Calu3 (cell line): ENCODE data around the gene ARID3B. TPM values are rescaled to one million over a fixed set of nuclear protein-coding genes. Genes with fewer than 3 reads are reported as not detected.
"Not testable (repeated sequence)": the region's sequence is repeated elsewhere in the genome, so short reads cannot be mapped to it uniquely, and the experiment has no call there.

Experiments
- BruUV-seq: library from RNA; stranded (reverse); fragments of 400-500 nt; replicated peaks from 2 replicates; lab custom pipeline; 2021; lab: Mats Ljungman, UMichigan
- CTCF ChIA-PET: fragments of 300-600 bp; sonication (Branson Sonifier 250); formaldehyde crosslinking; loops from one replicate; lab custom pipeline; 2022; ENCODE audit warnings: antibody characterized with exemption; lab: Charles Lee
- DNase-seq: peaks from one replicate; pipeline ENCODE4 v3.0.0; 2022
- H3K27ac Mint-ChIP-seq: one replicate; pipeline ENCODE4 v1.8.0; 2022; ENCODE audit warnings: mixed read lengths; ENCODE audit not compliant: unreplicated experiment
- H3K27me3 Mint-ChIP-seq: one replicate; pipeline ENCODE4 v1.8.0; 2022; ENCODE audit warnings: mixed read lengths; ENCODE audit not compliant: unreplicated experiment
- H3K36me3 Mint-ChIP-seq: one replicate; pipeline ENCODE4 v1.8.0; 2022; ENCODE audit warnings: mild to moderate bottlenecking, moderate library complexity, mixed read lengths; ENCODE audit not compliant: insufficient read depth, unreplicated experiment
- H3K4me1 Mint-ChIP-seq: one replicate; pipeline ENCODE4 v1.8.0; 2022; ENCODE audit warnings: mild to moderate bottlenecking, low read depth, mixed read lengths; ENCODE audit not compliant: unreplicated experiment
- H3K4me3 Mint-ChIP-seq: one replicate; pipeline ENCODE4 v1.8.0; 2022; ENCODE audit warnings: mild to moderate bottlenecking, low read depth, moderate library complexity, mixed read lengths; ENCODE audit not compliant: unreplicated experiment
- H3K9me3 Mint-ChIP-seq: one replicate; pipeline ENCODE4 v1.8.0; 2022; ENCODE audit warnings: low read depth, mixed read lengths; ENCODE audit not compliant: unreplicated experiment
- intact Hi-C: fragments of 100-400 bp; cut with micrococcal nuclease; formaldehyde crosslinking; loops from one replicate; pipeline ENCODE4 v1.10.0; 2022; ENCODE audit not compliant: unreplicated experiment
- total RNA-seq: library from RNA; stranded (reverse); gene quantifications from 2 replicates; pipeline ENCODE4 v1.2.3, GENCODE V29; 2022
- TF ChIP-seq, protein P1 (sequence below): fragments of 200-600 bp; IDR thresholded peaks from one replicate; pipeline ENCODE4 v1.8.0; 2022; ENCODE audit warnings: antibody characterized with exemption; ENCODE audit not compliant: unreplicated experiment

ARID3B gene
- total RNA-seq, 1 experiment from 2014 or later, result 10.6 TPM

DNA sequence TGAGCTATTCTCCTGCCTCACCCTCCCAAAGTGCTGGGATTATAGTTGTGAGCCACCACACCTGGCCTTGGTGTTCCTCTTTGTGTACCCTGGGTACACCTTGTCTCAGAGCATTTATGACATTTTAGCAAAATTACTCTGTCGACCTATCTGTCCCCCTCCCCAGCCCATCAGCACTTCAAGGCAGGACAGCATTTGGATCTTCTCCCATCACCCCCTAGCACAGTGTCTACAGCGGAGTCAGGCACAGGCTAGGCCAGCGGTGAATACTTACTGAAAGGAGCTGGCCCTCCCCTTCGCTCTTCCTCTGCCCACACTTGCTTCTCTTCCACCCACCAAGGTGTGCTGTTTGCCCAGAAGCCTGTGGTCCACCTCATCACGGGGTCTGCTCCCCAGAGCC is 54.3 kb downstream of the ARID3B start:
- no TSS peak for BruUV-seq
- TF ChIP-seq, protein P1, sequence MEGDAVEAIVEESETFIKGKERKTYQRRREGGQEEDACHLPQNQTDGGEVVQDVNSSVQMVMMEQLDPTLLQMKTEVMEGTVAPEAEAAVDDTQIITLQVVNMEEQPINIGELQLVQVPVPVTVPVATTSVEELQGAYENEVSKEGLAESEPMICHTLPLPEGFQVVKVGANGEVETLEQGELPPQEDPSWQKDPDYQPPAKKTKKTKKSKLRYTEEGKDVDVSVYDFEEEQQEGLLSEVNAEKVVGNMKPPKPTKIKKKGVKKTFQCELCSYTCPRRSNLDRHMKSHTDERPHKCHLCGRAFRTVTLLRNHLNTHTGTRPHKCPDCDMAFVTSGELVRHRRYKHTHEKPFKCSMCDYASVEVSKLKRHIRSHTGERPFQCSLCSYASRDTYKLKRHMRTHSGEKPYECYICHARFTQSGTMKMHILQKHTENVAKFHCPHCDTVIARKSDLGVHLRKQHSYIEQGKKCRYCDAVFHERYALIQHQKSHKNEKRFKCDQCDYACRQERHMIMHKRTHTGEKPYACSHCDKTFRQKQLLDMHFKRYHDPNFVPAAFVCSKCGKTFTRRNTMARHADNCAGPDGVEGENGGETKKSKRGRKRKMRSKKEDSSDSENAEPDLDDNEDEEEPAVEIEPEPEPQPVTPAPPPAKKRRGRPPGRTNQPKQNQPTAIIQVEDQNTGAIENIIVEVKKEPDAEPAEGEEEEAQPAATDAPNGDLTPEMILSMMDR, result no peak
- H3K36me3 Mint-ChIP-seq, result peaks cover 7% of the 10 kb centered on the region
- no peaks in the 10 kb centered on the region for H3K9me3 Mint-ChIP-seq
- DNase-seq, result no peak
- no peak overlapping the region for H3K27ac Mint-ChIP-seq
- H3K4me3 Mint-ChIP-seq, result no peak overlapping the region
- no peaks in the 10 kb centered on the region for H3K27me3 Mint-ChIP-seq
- no peaks in the 10 kb centered on the region for H3K4me1 Mint-ChIP-seq
- CTCF ChIA-PET, result no interaction called here
- intact Hi-C loops, result no loop called here

DNA sequence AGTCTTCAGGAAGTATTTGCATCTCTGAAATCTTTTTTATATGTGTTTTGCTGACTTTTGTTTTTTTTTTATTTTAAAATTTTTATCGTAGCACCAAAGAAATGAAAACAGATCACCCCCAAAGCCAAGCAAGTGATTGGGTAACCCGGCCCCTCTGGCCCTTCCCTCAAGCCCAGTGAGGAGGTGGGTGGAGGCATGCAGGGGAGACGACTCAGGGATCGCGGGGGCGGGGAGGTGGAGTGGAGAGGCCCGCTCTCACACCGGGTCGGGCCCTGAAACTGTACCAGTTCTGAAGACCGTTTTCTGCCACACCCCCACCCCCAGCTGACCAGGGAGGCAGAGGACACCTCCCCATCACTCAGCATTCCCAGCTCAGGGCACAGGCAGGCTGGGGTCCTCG is 55.7 kb downstream of the ARID3B start:
- H3K27ac Mint-ChIP-seq, DNase-seq, H3K4me3 Mint-ChIP-seq, intact Hi-C loops, H3K27me3 Mint-ChIP-seq, CTCF ChIA-PET, H3K36me3 Mint-ChIP-seq, BruUV-seq, H3K4me1 Mint-ChIP-seq, H3K9me3 Mint-ChIP-seq: not testable (repeated sequence)

DNA sequence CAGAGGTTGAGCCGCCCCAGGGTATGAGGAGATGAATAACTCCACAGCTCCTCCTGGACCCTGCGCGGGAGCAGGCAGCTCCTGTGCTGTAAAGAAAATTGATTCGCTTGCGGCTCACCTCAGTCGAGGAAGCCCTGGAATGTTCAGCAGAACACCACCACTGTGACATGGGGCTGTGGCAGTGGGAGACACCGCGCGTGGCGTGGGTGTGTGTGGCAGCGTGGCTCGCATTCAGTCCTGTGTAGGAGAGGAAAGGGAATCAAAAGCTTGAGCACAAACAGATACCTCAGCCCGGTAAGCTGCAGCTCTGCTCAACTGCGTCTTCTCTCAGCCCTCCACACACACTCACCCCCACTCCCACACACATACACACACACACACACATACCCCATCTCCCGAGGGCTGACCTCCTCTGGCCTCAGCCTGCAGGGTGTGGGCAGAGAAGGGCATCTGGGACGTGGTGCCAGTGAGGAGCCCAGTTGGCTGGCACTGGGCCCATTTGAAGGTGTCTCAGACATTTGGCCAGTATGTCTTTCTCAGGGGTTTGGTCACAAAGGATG is 56.2 kb downstream of the ARID3B start:
- H3K9me3 Mint-ChIP-seq, H3K4me3 Mint-ChIP-seq, DNase-seq, H3K4me1 Mint-ChIP-seq, H3K27me3 Mint-ChIP-seq, intact Hi-C loops, BruUV-seq, H3K27ac Mint-ChIP-seq, H3K36me3 Mint-ChIP-seq: not testable (repeated sequence)
- CTCF ChIA-PET, result interaction anchor here (1.6 kb wide), 1 partner anchor 51 kb away, joined by 6 read pairs; no protein-coding TSS in a partner anchor

DNA sequence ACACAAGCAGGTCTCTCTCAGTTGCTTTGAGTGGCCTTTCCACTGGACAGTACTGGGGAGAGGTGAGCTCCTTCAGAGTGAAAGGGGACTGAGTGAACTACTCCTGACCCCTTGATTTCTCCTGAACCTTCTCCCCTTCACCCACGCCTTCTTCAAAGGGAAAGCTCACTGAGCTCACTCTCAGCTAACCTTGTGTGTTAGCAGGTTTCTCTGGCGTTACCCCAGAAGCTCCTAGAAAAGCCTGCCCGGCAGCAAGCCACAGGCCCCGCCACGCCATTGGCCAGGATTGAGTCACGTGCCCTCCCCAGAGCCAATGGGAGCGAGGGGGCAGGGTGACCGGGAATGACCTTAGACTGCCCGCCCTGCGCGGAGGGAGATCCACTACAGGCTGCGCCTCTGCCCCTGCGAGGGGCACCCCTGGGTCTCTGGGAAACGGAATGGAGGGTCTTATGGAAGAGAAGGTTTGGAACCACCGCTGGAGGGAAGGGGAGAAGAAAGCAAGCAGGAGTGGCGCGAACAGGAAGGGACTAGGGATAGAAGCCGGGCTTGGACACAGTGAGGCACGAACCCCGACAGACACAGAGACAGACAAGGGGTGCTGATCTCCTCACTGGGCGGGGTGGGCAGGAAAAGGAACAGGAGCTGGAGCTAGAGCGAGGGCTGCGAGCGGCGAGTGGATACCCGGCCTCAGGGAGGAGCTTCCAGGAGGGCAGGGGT is 57.3 kb downstream of the ARID3B start:
- H3K9me3 Mint-ChIP-seq, result no peaks in the 10 kb centered on the region
- DNase-seq, result peak; percentile 62
- intact Hi-C loops, result no loop called here
- no peaks in the 10 kb centered on the region for H3K36me3 Mint-ChIP-seq
- H3K27me3 Mint-ChIP-seq, result no peaks in the 10 kb centered on the region
- CTCF ChIA-PET, result interaction anchor here (1.1 to 1.6 kb wide), 2 partner anchors 19 to 52 kb away, joined by 3 to 6 read pairs; no protein-coding TSS in a partner anchor
- H3K27ac Mint-ChIP-seq, result no peak overlapping the region
- TF ChIP-seq, protein P1, result no peak
- no TSS peak for BruUV-seq
- H3K4me1 Mint-ChIP-seq, result no peaks in the 10 kb centered on the region
- H3K4me3 Mint-ChIP-seq, result peak overlapping the region; percentile 42

DNA sequence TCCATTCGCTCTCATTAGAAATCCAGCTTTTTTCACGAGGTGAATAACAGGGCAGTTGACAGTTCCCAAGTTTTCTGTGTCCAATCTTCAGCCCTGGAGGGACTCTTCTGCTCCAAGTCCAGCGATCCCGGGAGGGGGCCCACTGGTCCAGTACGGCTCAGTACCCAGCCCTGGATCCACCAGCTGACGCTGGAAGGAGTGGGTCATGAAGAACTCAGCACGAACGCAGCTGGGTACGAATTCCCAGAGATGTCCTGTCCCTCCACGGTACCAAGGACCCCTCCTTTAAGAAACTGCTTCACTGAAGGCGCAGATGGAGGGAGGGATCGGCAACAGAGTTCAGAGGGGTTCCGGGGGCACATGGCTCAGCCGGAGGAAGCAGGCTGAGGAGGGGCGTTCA is 58.1 kb downstream of the ARID3B start:
- no peak for DNase-seq
- H3K4me3 Mint-ChIP-seq, result no peak overlapping the region
- CTCF ChIA-PET, result interaction anchor here (1.6 kb wide), 1 partner anchor 53 kb away, joined by 6 read pairs; no protein-coding TSS in a partner anchor
- intact Hi-C loops, result no loop called here
- TF ChIP-seq, protein P1, result no peak
- H3K4me1 Mint-ChIP-seq, result no peaks in the 10 kb centered on the region
- H3K9me3 Mint-ChIP-seq, result no peaks in the 10 kb centered on the region
- no peaks in the 10 kb centered on the region for H3K36me3 Mint-ChIP-seq
- BruUV-seq, result no TSS peak
- no peak overlapping the region for H3K27ac Mint-ChIP-seq
- no peaks in the 10 kb centered on the region for H3K27me3 Mint-ChIP-seq
